Measurements from ENCODE around the gene PAXIP1.

PAXIP1 gene

DNA sequence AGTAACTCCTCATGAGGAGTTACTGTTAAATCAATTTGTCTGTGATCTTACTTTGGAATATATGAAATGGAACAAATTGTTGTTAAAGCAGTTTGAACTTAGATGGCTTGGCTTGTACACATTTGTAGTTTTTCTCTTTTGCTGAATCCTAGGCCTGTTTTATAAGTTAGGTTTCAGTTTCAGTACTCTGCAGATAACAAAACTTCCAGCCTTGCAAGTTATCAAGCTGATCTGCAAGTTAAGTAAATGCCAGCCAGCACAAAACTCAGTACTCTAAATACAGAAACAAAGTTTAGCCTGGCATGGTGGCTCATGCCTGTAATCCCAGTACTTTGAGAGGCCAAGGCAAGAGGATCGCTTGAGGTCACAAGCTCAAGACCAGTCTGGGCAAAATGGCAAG, 25.0 kb upstream of the PAXIP1 start:
- no peak for DNase-seq (ENCODE audit: extremely low read depth, low read depth)
- TF ChIP-seq, protein P1, sequence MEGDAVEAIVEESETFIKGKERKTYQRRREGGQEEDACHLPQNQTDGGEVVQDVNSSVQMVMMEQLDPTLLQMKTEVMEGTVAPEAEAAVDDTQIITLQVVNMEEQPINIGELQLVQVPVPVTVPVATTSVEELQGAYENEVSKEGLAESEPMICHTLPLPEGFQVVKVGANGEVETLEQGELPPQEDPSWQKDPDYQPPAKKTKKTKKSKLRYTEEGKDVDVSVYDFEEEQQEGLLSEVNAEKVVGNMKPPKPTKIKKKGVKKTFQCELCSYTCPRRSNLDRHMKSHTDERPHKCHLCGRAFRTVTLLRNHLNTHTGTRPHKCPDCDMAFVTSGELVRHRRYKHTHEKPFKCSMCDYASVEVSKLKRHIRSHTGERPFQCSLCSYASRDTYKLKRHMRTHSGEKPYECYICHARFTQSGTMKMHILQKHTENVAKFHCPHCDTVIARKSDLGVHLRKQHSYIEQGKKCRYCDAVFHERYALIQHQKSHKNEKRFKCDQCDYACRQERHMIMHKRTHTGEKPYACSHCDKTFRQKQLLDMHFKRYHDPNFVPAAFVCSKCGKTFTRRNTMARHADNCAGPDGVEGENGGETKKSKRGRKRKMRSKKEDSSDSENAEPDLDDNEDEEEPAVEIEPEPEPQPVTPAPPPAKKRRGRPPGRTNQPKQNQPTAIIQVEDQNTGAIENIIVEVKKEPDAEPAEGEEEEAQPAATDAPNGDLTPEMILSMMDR (IDR thresholded peaks at IDR 0.05; ENCODE audit: low read depth, low read length, missing control alignments): no peak
- H3K4me3 ChIP-seq (replicated peaks; ENCODE audit: low read depth, low read length): no peak overlapping the region

DNA sequence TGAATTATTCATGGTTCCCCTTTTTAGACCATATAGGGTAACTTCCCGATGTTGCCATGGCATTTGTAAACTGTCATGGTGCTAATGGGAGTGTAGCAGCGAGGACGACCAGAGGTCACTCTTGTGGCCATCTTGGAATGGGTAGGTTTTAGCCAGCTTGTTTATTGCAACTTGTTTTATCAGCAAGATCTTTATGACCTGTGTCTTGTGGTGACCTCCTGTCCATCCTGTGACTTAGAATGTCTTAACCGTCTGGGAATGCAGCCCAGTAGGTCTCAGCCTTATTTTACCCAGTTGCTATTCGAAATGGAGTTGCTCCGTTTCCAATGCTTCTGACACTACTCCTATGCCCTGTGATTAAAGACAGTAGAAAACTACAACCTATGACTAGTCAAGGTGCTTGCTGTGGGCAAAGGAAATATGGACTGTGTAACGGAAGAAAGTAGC, 18.8 kb upstream of the PAXIP1 start:
- no peak for DNase-seq (ENCODE audit: extremely low read depth, low read depth)
- TF ChIP-seq, protein P1 (IDR thresholded peaks at IDR 0.05; ENCODE audit: low read depth, low read length, missing control alignments): no peak
- no peak overlapping the region for H3K4me3 ChIP-seq (replicated peaks; ENCODE audit: low read depth, low read length)

DNA sequence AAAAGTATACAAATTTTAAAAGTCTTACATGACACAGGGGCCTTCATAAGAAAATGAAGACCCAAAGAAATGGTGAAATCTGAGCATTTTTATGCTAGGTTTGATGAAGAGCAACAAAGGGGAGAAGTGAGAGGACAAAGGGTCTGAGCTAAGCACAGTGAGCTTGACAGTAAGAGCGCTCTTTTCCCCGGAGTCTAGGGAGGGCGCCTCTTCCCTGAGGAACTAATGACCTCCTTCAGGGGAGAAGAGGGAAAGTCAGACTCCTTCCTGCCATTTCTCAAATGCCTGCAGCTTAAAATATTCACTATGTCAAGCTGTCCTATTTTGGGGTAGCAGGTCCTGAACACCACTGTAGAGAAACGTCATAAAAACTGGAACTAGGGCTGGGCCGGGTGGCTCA, 18.1 kb upstream of the PAXIP1 start:
- no peak for DNase-seq (ENCODE audit: extremely low read depth, low read depth)
- no peak overlapping the region for H3K4me3 ChIP-seq (replicated peaks; ENCODE audit: low read depth, low read length)
- TF ChIP-seq, protein P1 (IDR thresholded peaks at IDR 0.05; ENCODE audit: low read depth, low read length, missing control alignments): no peak

DNA sequence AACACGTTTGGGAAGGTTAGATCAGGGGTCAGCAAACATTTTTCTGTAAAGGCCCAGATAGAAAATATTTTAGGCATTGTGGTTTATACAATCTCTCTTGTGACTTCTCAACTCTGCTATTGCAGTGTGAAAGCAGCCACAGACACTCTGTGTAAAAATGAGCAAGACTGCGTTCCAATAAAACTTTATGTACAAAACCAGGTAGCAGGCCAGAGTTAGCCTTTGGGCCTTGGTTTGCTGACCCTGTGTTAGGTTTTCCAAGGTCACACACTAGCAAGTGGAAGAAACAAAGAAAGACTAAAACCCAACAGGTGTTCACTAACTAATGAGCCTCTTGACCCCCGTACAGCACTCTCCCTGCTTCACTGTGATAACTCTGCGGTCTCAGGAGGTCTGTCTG, 14.9 kb upstream of the PAXIP1 start:
- no peak overlapping the region for H3K4me3 ChIP-seq (replicated peaks; ENCODE audit: low read depth, low read length)
- DNase-seq (ENCODE audit: extremely low read depth, low read depth): no peak
- TF ChIP-seq, protein P1 (IDR thresholded peaks at IDR 0.05; ENCODE audit: low read depth, low read length, missing control alignments): no peak

DNA sequence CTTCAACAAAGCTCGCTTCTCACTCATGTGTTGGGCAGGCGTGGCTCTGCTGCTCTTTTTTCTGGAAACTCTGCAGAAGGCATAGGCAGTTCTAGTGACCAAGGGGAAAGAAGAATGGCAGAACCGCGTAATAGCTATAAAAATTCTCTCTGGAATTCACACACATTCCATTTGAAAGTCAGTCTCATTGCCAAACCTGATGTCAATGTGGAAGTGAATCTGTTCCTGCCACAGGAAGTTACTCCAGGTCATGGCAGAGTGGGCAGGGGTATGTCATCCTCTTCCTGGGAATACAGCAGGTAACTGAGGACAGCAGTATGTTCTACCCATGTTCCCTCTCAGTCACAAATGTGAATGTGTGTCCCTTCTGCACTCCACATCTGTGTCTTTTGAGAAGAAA, 8.2 kb upstream of the PAXIP1 start:
- TF ChIP-seq, protein P1 (IDR thresholded peaks at IDR 0.05; ENCODE audit: low read depth, low read length, missing control alignments): no peak
- no peak for DNase-seq (ENCODE audit: extremely low read depth, low read depth)
- H3K4me3 ChIP-seq (replicated peaks; ENCODE audit: low read depth, low read length): no peak overlapping the region

DNA sequence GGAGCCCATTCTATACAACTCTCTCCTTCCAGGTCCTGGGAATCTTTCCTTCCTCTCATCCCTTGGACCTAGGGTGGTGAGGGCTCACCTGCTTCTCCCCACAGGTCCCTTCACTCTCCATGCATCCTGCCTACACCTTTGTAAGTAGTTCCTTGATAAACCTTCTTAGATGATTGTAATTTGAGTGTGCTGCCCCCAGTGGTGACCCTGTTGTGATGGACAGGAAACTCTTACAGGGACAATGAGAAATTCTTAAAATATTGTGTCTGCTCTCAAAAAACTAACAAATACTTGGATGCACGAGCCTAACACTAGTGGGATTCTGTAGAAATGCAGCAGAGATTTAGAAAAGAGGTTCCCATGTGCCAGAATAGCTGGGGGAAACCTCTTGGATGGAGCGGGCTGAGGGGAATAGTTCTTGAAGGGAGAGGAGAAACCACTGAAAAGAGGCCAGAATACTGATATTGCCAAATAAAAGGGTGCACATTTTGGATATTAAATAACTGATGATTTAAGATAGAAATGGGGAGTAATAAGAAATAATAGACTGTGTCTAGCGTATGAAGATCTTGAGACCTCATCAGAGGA, 6.7 kb upstream of the PAXIP1 start:
- no peak for DNase-seq (ENCODE audit: extremely low read depth, low read depth)
- no peak overlapping the region for H3K4me3 ChIP-seq (replicated peaks; ENCODE audit: low read depth, low read length)
- TF ChIP-seq, protein P1 (IDR thresholded peaks at IDR 0.05; ENCODE audit: low read depth, low read length, missing control alignments): peak; percentile 29

DNA sequence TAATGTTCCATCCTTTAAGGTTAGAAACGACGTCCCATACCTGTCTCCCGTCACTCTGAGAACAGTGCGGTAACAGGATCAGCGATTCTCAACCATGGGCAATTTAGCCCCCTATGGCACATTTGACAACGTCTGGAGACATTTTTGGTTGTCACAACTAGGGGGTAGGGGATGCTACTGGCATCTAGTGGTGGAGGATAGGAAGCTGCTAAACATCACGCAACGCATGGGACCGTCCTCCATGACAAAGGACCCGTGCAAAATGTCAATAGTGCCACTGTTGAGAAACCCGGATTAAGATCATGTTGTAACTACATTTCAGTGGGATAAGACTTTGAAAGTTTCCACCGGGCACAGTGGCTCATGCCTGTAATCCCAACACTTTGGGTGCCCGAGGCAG, 5.0 kb upstream of the PAXIP1 start:
- TF ChIP-seq, protein P1 (IDR thresholded peaks at IDR 0.05; ENCODE audit: low read depth, low read length, missing control alignments): peak; percentile 31
- no peak for DNase-seq (ENCODE audit: extremely low read depth, low read depth)
- H3K4me3 ChIP-seq (replicated peaks; ENCODE audit: low read depth, low read length): no peak overlapping the region

Data from HFF-Myc (cell line).